DMS153 treated with DMSO at 0.1 percent for 48 hours (cell line): ENCODE measurements around the gene FLACC1.
A peak's percentile ranks its signal among the peaks of the same experiment; 100 is the strongest.
"Not testable (repeated sequence)": the region's sequence is repeated elsewhere in the genome, so short reads cannot be mapped to it uniquely, and the experiment has no call there.

Experiments
- DNase-seq: peaks from one replicate; lab custom pipeline; 2025; ENCODE audit not compliant: unreplicated experiment; lab: John Stamatoyannopoulos, UW

Gene FLACC1

GRCh38 chr2:201357221-201357620 is at the start of gene FLACC1:
Gene FLACC1, minus strand, starts transcription at chr2:201357345. Its CDS starts 5,941 bp downstream, at chr2:201351404.
- DNase-seq, result peak; percentile 0

- DNase-seq, result no peak
Measured at GRCh38 chr2:201406077-201406662, 49.0 kb upstream of the FLACC1 start.

- no peak for DNase-seq
Measured at GRCh38 chr2:201404699-201405280, 47.6 kb upstream of the FLACC1 start.

- no peak for DNase-seq
Measured at GRCh38 chr2:201403880-201404279, 46.7 kb upstream of the FLACC1 start.

GRCh38 chr2:201402651-201403562 is 45.8 kb upstream of the FLACC1 start:
- DNase-seq, result no peak

- no peak for DNase-seq
Measured at GRCh38 chr2:201401815-201402214, 44.7 kb upstream of the FLACC1 start.

GRCh38 chr2:201396595-201396994 is 39.5 kb upstream of the FLACC1 start:
- DNase-seq, result no peak

GRCh38 chr2:201383136-201383535 is 26.0 kb upstream of the FLACC1 start:
- no peak for DNase-seq

GRCh38 chr2:201378496-201379397 is 21.6 kb upstream of the FLACC1 start:
- DNase-seq, result no peak

- no peak for DNase-seq
Measured at GRCh38 chr2:201377218-201377617, 20.1 kb upstream of the FLACC1 start.

- DNase-seq, result no peak
Measured at GRCh38 chr2:201369775-201370174, 12.6 kb upstream of the FLACC1 start.

- DNase-seq, result not testable (repeated sequence)
Measured at GRCh38 chr2:201369318-201369717, 12.2 kb upstream of the FLACC1 start.

GRCh38 chr2:201366146-201366545 is 9.0 kb upstream of the FLACC1 start:
- no peak for DNase-seq

- peak; percentile 38 for DNase-seq
Measured at GRCh38 chr2:201363857-201364560, 6.9 kb upstream of the FLACC1 start.

GRCh38 chr2:201362396-201362795 is 5.3 kb upstream of the FLACC1 start:
- no peak for DNase-seq

- DNase-seq, result no peak
Measured at GRCh38 chr2:201361078-201361733, 4.1 kb upstream of the FLACC1 start.

GRCh38 chr2:201360256-201360655 is 3.1 kb upstream of the FLACC1 start:
- DNase-seq, result no peak

GRCh38 chr2:201358684-201359083 is 1.5 kb upstream of the FLACC1 start:
- no peak for DNase-seq

GRCh38 chr2:201353116-201353515 is 4.0 kb downstream of the FLACC1 start:
- DNase-seq, result no peak

GRCh38 chr2:201350879-201351278 is 6.3 kb downstream of the FLACC1 start:
- no peak for DNase-seq
